Posterior vena cava (tissue), 2 donors: ENCODE results near the gene EID3. TPM values are rescaled to one million over a fixed set of nuclear protein-coding genes. Genes with fewer than 3 reads are reported as not detected.
"Not testable (repeated sequence)": the region's sequence is repeated elsewhere in the genome, so short reads cannot be mapped to it uniquely, and the experiment has no call there.

ENCODE experiments used
- DNase-seq: peaks from one replicate; pipeline ENCODE4 v3.0.0-alpha.2; 2020; ENCODE audit warnings: low spot score
- intact Hi-C, 2 donors: fragments of 100-400 bp; cut with DNase I; formaldehyde crosslinking; loops; one replicate each; pipeline versions ENCODE4 v1.14.1 to v1.14.2; 2022 to 2023
- long read RNA-seq, 2 donors: library from polyadenylated mRNA; unstranded; transcript quantifications; one replicate each; pipeline ENCODE4 v2.0.0, GENCODE V29; 2020 to 2021
- total RNA-seq, 2 donors: library from RNA; stranded (reverse); fragmentation: NEBNext Ultra II Directional; extraction: Animal tissue kit (Norgen Biotek cat#: 25700); gene quantifications; one replicate each; pipeline ENCODE4 v1.2.1, GENCODE V29; 2021
- donor health status: DM: yes; HTN: yes; CAD: no.
- donor health status: DM: yes; HTN: yes; CAD: no.

The EID3 gene
- 1 to 10 TPM; 6.0 to 6.1 TPM for total RNA-seq
- long read RNA-seq, donor 1, partial matches to known transcripts, result 0 of 1 reads
- long read RNA-seq, donor 1, other reads (novel, unspliced or antisense), result 0 of 1 reads
- long read RNA-seq, donor 2, partial matches to known transcripts, result 0 of 1 reads
- long read RNA-seq, donor 2, other reads (novel, unspliced or antisense), result 0 of 1 reads

DNA sequence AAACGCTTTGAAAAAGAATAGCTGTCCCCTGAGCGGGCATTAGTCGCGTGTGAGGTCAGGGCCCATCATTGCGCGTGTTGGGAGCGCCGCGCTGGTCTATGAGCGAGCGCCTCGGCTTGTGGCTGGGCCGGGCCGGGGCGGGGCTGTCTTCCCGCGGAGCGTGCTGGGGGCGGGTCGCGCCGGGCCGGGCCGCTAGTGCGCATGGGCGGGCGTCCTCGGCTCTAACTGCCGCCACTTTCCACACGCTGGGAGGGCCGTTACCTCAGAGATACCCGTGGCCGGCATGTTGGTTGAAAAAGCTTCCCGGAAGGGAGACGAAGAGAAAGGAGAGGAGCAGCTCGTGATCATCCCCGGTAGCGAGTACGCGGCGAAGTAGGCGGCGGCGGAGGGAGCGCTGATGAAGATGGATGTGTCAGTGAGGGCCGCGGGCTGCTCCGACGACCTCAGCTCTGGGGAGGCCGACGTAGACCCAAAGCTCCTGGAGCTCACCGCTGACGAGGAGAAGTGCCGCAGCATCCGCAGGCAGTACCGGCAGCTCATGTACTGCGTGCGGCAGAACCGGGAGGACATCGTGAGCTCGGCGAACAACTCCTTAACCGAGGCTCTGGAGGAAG lies at the start of gene EID3:
Gene EID3 (plus strand): TSS at position 202 of the 614 bp plus-strand sequence. CDS start 196 bp downstream, at position 398.
- peak; percentile 98 for DNase-seq

DNA sequence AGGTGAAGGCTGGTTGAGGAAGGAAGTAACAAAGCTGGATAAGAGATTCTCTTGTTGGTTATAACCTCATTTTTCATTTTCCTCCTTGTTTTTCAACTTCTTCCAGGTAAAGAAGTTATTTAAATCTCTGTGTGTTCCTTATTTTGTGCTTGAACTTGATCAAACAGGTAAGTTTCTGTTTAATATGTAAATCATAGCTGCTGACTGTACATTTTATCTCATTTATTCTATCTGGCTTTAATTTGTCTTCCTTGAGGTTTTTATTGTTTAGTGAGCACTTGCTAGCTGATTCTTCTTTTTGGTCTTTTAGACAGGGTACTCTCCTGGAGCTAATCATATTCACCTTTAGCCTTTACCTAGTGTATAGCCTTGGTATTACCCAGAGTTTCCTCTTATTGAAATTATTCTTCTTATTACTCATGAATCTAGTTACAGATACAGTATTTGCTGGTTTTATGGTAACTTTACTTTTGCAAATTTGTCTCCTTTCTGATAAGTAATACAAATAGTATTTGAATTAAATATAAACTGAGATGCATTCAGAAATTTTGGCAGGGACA lies 45.5 kb upstream of the EID3 start:
- intact Hi-C loops, result no loop called here
- no peak for DNase-seq

More for the DNA sequence above, at the start of gene EID3:
- intact Hi-C loops, result no loop called here

DNA sequence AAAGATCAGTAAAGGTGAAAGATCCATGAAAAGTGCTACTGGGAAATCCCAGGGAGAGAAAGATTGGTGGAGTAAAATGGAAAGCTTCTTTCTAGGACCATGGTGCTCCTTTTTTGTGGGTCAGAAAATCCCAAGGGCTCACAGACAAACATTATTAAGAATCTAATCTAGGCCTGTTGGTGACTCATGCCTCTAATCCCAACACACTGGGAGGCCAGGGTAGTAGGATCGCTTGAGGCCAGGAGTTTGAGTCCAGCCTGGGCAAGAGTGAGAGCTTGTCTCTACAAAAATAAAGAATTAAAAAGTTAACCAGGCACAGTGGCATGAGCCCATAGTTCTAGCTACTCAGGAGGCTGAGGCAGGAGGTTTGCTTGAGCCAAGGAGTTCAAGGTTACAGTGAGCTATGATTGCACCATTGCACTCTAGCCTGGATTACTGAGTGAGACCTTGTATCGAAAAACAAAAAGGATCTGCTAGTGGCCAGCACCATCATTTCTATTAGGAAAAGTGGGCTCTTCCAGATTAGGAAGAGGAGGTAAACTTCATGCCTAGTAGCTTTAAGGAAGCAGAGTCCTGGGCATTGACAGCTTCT lies 45.0 kb upstream of the EID3 start:
- no peak for DNase-seq
- intact Hi-C loops, result no loop called here

DNA sequence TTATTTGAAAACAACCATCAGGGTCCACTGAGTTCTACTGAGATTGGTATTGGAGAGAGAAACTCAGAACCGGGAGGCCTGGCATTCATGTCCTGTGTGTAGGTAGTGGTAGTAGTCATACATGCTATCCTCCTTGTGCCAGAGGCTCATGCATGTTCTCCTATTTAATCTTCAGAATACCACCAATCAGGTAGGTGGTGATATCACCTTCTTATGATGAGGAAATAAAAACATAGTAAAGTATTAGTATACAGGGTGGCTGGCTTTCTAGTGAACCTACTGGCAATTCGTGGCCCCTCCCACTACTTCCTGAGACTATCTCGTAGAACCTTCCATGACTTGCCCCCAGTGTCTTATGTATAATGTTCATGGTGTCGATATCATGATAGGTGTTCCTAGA lies 40.5 kb upstream of the EID3 start:
- intact Hi-C loops, result no loop called here
- no peak for DNase-seq

DNA sequence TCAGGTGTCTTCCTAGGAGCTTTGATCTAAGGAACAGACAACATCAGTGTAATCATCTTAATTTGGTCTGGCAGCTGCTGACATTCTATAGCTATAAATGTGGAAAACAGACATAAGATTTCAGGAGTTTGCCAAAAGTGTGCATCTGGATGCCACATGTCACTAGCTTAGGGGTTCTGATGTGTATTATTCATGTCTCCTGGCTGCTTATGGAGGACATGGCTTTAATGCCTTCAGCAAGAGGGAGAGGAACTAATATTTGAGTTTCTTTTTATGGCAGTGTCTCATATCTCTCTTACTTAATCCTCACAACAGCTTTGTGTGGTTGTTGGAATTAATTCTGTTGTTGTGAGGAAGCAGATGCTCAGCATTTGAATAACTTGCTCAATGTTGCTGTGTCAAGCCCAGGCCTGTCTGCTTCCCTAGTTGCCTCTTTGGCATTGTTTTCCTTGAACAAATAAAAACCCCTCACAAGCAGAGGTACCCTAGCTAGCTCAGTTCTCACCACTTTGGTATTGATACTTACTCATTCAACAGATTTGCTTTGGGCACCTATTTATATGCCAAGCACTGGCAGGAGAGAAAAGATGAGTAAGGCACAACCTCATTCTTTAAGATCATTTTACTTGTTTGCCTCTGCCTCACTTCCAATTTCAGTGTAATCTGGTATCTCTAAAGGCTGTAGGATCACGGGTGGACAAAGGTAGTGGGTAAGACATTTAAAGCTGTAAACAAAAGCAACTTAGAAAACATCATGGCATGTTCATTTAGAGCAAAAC lies 39.8 kb upstream of the EID3 start:
- intact Hi-C loops, result no loop called here
- DNase-seq, result no peak

DNA sequence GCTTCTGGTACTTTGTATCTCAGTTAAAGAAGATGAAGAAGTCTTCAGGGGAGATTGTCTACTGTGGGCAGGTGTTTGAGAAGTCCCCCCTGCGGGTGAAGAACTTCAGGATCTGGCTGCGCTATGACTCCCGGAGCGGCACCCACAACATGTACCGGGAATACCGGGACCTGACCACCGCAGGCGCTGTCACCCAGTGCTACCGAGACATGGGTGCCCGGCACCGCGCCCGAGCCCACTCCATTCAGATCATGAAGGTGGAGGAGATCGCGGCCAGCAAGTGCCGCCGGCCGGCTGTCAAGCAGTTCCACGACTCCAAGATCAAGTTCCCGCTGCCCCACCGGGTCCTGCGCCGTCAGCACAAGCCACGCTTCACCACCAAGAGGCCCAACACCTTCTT lies 38.1 kb upstream of the EID3 start:
- DNase-seq, intact Hi-C loops: not testable (repeated sequence)

DNA sequence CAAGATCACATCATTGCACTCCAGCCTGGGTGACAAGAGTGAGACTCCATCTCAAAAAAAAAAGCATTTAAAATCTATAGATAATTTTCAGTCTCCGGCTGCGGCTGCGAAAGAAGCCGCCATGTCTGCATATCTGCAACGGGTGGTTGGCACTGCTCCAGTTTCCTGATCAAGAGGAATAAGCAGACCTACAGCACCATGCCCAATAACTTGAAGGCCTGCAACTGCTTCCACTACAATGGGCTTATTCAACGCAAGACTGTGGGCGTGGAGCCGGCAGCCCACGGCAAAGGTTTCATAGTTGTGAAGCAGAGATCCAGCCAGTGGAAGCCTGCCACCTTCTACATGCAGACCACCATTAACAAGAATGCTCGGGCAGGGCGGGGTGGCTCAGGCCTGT lies 30.6 kb upstream of the EID3 start:
- no peak for DNase-seq
- intact Hi-C loops, result no loop called here

DNA sequence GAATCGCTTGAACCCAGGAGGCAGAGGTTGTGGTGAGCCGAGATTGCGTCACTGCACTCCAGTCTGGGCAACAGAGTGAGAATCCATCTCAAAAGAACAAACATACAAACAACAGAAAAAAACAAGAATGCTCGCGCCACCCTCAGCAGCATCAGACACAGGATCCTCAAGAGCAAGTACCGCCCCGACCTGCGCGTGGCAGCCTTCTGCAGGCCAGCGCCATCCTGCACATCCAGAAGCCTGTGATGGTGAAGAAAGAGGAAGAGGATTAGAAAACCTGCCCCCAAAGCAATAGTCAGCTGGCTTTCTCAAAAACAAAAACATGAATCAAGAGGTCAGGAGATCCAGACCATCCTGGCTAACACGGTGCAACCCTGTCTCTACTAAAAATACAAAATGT lies 30.0 kb upstream of the EID3 start:
- intact Hi-C loops, result no loop called here
- DNase-seq, result no peak

DNA sequence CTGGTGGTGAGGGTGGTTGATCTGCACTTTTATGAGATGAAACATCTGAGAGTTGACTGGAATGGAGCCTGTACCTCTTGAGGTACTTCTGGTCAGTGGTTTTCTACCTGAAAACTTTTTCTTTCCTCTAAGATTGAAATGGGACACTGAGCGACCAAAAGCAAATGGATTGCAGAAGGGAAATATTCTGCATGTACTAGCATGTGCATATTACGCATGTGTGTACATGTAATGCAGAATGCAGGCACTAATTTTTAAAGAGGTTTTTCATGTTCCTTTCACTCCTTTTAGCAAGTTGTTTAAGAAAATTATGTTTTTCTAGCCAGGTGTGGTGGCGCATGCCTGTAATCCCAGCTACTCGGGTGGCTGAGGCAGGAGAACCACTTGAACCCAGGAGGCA lies 28.7 kb upstream of the EID3 start:
- DNase-seq, result no peak
- intact Hi-C loops, result no loop called here

DNA sequence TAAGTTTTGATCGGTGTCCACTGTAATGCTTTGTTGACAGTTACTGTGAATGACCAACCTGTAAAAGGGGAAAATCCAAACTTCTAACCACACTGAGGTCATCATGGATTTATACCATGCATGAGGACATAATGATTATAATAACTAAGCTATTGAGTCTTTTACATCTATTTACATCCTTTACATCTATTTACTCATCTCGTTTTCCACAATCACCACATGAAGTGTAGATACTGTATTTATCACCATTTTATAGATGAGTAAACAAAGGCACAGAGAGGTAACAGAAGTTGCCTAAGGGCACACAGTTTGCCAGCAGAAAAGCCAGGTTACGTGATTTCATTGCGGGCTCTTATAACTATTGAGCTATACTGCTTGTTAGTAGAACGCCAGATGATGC lies 27.9 kb upstream of the EID3 start:
- DNase-seq, result no peak
- intact Hi-C loops, result no loop called here

DNA sequence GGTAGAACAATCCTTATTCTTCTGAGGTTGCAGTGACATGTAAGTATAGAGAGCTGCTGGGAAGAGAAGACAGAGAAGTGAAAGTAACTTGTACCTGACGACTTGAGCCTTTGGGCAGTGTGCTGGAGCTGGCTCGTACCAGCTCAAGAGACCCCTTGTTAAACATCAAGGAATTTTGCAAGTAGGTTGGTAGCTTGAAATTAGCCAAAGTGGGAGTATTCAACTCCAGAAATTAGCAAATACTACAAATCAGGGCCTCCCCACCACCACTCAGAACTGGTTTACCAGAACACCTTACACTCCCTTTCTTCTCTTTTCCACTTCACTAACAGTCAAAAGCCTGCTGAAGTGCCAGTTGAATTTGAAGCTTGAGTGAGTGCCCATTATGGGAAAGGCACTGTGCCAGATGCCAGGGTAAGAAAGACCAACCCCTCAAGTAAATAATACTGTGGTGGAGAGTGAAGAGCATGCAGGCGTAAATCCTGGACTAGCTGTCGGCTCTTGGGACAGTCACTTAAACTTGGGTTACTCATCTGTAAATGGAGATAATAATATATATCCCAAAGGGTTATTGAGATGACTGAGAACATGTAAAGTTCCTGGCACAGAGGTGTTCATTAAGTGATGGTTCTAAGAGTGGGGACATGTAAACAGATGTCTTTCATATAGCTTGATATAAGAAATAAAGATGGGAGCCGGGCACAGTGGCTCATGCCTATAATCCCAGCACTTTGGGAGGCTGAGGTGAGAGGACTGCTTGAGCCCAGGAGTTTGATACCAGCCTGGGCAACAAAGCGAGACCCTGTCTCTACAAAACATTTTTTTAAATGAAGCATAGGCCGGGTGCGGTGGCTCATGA lies 27.0 kb upstream of the EID3 start:
- DNase-seq, result no peak
- intact Hi-C loops, result no loop called here

DNA sequence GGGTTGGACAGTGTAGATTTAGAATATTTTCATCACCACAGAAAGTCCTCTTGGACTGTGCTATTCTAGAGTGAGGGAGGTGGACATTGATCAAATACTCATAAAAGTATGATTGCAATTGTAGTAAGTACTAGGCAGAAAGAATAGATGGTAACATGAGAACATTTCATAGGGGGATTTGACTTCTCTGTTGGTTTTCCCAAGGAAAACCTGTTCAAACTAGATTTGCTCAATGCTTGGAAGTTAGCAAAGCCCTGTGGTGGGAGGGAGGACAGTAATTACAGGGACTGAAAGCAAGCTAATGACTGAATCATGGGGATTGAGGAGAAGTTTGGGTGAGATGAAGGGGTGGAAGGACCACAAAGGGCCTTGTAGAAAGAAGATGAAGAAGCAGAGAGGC lies 24.4 kb upstream of the EID3 start:
- intact Hi-C loops, result no loop called here

DNA sequence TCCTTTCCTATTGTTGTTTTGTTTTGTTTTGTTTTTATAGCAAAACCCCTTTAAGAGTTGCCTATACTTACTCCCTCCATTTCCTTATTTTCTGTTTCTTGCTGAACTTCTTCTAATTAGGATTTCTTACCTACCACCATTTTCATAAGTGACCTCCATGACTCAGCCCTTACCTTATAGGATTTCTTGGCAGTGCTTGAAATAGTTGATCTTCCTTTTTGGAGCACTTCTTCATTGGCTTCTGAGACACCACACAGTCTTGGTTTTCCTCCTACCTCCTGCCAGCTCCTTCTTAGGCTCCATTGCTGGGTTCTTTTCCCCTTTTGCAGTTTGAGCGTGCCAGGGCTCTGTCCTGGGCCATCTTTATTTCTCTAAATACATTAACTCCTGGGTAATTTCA lies 23.4 kb upstream of the EID3 start:
- no peak for DNase-seq
- intact Hi-C loops, result no loop called here

More for the DNA sequence above, 24.4 kb upstream of the EID3 start:
- DNase-seq, result no peak

DNA sequence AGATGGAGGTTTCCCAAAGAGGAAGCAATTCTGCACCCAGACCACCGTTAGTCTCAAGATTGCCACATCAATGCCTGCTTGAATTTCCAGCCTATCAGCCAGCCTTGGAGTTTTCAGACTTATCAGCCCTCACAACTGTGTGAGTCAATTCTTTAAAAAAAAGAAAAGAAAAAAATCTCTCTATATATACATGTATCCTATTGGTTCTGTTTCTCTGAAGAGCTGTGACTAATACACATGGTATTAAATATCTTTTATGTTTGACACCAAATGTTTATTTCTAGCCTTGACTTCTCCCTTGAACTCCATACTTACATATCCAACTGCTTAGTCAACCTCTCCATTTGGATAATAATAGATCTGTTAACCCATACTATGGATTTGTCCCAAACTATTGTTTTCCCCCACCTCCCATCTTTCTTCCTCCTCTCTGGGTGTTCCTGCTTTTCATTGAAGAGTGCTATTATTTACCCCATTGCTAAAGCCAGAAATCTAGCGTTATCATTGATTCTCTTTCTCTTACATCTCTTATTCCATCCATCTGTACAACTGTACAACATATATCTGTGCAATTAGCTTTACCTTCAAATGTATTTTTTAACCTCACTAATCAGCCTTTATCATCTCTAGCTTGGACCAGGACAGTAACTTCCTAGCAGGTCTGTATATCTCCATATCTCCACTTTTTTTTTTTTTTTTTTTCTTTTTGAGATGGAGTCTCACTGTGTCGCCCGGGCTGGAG lies 22.7 kb upstream of the EID3 start:
- no peak for DNase-seq
- intact Hi-C loops, result no loop called here

DNA sequence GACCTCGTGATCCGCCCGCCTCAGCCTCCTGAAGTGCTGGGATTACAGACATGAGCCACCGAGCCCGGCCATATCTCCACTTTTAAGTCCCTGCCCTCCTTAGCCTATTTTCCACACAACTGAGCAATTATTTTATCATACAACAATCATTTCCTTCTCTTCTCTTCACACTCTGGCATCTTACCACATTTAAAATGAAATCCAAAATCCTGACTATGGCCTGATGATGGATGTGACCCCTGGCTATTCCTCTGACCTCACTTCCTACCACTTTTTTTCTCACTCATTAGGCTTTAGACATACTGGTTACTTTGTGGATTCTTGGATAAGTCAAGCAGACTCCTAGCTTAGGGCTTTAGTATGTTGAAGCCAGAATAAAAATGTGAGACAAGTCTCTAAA lies 21.9 kb upstream of the EID3 start:
- intact Hi-C loops, result no loop called here

DNA sequence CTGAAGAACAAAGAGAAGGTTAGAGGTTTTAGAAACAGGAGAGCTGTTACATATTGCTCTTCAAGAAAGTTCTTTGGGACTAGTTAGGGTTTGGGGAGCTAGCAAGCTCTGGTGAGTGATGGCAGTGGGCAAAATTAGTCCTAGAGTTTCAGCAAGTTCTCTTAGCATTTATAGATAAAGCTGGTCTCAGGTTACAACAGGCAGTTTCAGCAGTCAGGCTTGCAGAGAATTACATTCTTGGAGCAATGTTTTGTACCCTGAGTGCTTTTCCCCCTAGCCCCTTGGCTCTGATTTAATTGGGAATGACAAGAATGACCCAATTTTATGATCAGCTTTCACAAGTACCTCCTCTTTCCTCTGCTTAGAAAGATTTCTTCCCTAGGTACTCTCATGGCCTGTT lies 21.4 kb upstream of the EID3 start:
- intact Hi-C loops, result no loop called here

More for the DNA sequence above, 21.9 kb upstream of the EID3 start:
- no peak for DNase-seq

DNA sequence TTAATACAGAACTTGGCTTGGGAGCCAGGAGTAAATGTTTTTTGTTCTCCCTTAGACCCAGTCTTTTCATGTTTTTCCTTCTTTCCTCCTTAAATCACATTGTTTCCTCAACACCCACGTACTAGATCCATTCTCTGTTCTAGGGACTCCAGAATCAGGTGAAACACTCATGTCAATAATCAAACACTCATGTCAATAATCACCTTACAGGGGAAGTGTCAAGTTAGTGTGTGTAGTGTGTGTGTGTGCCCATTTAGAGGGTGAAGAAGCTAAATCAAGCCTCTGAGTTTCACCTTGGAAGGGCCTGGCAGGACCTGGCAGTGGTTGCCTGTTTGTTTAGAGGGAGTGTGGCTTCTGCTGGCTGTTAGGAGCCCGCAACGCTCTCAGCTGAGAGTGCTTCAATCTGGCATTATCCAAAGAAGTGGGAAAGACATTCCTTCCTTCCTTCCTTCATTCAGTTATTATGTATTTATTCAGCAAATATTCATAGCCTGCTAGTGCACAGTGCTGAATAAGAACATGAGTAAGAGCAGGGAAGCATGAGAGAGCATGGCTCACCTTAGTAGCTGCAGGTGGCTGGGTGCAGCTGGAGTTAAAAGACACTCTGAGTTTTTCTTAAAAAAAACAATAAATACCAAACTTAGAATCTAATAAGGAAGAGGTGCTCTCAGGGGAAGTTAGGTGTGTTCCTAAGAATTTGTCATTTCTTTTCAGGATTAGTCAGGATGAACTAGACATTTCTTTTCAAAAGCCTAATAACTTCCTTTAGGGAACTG lies 17.6 kb upstream of the EID3 start:
- no peak for DNase-seq
- intact Hi-C loops, result loop anchor here in 1 of 2 donors (5.0 kb wide), 1 partner anchor 69 kb away; the partner anchor contains the start of gene TXNRD1

More for the DNA sequence above, 21.4 kb upstream of the EID3 start:
- no peak for DNase-seq
